ENCODE measurements around the gene MARK2. TPM values are rescaled to one million over a fixed set of nuclear protein-coding genes. Genes with fewer than 3 reads are reported as not detected.

The MARK2 gene
- total RNA-seq, 6 experiments from 2014 or later, result 26.4 to 29.9 (median 27.9) TPM

- Mint-ChIP-seq H3K27me3 (ENCODE audit: insufficient read depth) (no peaks in the 10 kb centered on the region; the same call in 1 of the 2 replicates), H3K4me1 (ENCODE audit: low read depth) (peaks cover 55% of the 10 kb centered on the region), H3K27ac (no peak overlapping the region), H3K4me3 (no peak overlapping the region), H3K36me3 (ENCODE audit: low read depth) (0 out of 2 replicates have a peak, but pooled peaks cover 6% of the 10 kb centered on the region), H3K9me3 (no peaks in the 10 kb centered on the region)
- no peak for TF ChIP-seq CTCF (IDR thresholded peaks at IDR 0.05)
- DNase-seq, result no peak
Observed at GRCh38 chr11:63867511-63867910, 28.6 kb downstream of the MARK2 start.

DNA sequence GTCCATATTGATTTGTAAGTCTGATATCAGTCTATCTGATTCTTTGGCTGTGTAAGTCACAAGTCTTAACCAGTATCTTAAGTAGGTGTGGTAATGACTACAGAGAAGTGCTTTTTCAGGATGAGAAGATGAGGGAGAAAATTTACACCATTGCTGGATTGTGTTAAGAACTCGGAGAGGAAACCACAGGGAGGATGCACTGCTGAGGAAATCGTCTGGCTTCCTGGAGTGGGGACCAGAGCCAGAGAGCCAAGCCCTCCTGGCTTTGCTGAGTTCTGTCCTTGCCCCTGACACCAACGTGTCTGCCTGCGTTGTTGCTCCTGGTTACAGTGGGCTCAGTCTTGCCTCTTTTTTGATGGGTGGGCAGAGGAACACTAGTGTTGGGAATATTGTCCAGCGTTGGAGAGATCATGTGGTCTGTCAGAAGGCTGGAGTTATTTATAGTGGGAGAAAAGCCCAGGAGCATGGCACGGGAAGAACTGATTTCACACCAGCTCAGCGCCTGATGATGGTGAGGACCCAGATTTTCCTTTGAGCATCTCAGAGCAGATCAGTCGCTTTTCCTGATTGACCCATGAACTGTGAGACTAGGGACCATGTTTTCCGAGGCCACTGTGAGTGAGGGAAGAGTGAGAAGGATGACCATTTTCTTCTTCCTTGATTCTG, 29.6 kb downstream of the MARK2 start:
- no peak overlapping the region for H3K27ac Mint-ChIP-seq
- H3K27me3 Mint-ChIP-seq (ENCODE audit: insufficient read depth), result no peaks in the 10 kb centered on the region; the same call in 1 of the 2 replicates
- DNase-seq, result no peak
- H3K4me1 Mint-ChIP-seq (ENCODE audit: low read depth), result peaks cover 59% of the 10 kb centered on the region
- H3K9me3 Mint-ChIP-seq, result no peaks in the 10 kb centered on the region
- no peak overlapping the region for H3K4me3 Mint-ChIP-seq
- H3K36me3 Mint-ChIP-seq (ENCODE audit: low read depth), result 0 out of 2 replicates have a peak, but pooled peaks cover 6% of the 10 kb centered on the region
- no peak for TF ChIP-seq CTCF (IDR thresholded peaks at IDR 0.05)

DNA sequence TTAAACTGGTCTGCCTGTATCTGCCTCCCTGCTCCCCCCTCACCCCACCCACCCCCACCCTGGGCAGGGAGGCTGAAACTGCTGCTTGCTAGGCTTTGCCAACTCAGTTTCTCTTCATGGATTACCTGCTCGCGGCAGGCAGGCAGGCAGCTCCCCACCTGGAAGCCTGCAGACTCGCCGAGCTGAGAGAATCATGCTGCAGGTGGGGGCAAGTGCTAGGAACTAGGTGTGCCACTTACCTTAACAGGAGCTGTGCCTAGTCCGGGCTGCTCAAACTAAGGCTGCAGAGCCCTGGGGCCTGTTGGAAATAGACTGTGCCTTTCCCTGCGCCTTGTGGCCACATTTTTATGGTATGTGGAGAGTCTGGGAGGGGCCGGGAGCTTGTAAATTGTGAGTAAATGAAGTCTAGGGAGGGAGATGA, 30.3 kb downstream of the MARK2 start:
- no peak for TF ChIP-seq CTCF (IDR thresholded peaks at IDR 0.05)
- H3K36me3 Mint-ChIP-seq (ENCODE audit: low read depth), result peaks cover 6% of the 10 kb centered on the region; the same call in 1 of the 2 replicates
- H3K4me3 Mint-ChIP-seq, result no peak overlapping the region
- DNase-seq, result no peak
- no peaks in the 10 kb centered on the region; the same call in 1 of the 2 replicates for H3K27me3 Mint-ChIP-seq (ENCODE audit: insufficient read depth)
- H3K4me1 Mint-ChIP-seq (ENCODE audit: low read depth), result peaks cover 59% of the 10 kb centered on the region
- H3K27ac Mint-ChIP-seq, result no peak overlapping the region; the same call in 1 of the 2 replicates
- H3K9me3 Mint-ChIP-seq, result no peaks in the 10 kb centered on the region

GRCh38 chr11:63869683-63870082, 30.8 kb downstream of the MARK2 start:
- H3K9me3 Mint-ChIP-seq, result no peaks in the 10 kb centered on the region
- peaks cover 6% of the 10 kb centered on the region; the same call in 1 of the 2 replicates for H3K36me3 Mint-ChIP-seq (ENCODE audit: low read depth)
- H3K27ac Mint-ChIP-seq, result no peak overlapping the region; the same call in 1 of the 2 replicates
- DNase-seq, result no peak
- no peaks in the 10 kb centered on the region; the same call in 1 of the 2 replicates for H3K27me3 Mint-ChIP-seq (ENCODE audit: insufficient read depth)
- no peak for TF ChIP-seq CTCF (IDR thresholded peaks at IDR 0.05)
- H3K4me1 Mint-ChIP-seq (ENCODE audit: low read depth), result peaks cover 59% of the 10 kb centered on the region
- no peak overlapping the region for H3K4me3 Mint-ChIP-seq

GRCh38 chr11:63870351-63871140, 31.6 kb downstream of the MARK2 start:
- Mint-ChIP-seq H3K27me3 (ENCODE audit: insufficient read depth) (no peaks in the 10 kb centered on the region; the same call in 1 of the 2 replicates), H3K4me1 (ENCODE audit: low read depth) (peaks cover 57% of the 10 kb centered on the region), H3K9me3 (no peaks in the 10 kb centered on the region), H3K36me3 (ENCODE audit: low read depth) (peaks cover 4% of the 10 kb centered on the region; the same call in 1 of the 2 replicates), H3K27ac (peak overlapping the region; percentile 67), H3K4me3 (peak overlapping the region; percentile 41; the same call in 1 of the 2 replicates)
- no peak for DNase-seq
- TF ChIP-seq CTCF (IDR thresholded peaks at IDR 0.05), result no peak
